ENCODE results near the gene RAB31.

RAB31 gene

DNA sequence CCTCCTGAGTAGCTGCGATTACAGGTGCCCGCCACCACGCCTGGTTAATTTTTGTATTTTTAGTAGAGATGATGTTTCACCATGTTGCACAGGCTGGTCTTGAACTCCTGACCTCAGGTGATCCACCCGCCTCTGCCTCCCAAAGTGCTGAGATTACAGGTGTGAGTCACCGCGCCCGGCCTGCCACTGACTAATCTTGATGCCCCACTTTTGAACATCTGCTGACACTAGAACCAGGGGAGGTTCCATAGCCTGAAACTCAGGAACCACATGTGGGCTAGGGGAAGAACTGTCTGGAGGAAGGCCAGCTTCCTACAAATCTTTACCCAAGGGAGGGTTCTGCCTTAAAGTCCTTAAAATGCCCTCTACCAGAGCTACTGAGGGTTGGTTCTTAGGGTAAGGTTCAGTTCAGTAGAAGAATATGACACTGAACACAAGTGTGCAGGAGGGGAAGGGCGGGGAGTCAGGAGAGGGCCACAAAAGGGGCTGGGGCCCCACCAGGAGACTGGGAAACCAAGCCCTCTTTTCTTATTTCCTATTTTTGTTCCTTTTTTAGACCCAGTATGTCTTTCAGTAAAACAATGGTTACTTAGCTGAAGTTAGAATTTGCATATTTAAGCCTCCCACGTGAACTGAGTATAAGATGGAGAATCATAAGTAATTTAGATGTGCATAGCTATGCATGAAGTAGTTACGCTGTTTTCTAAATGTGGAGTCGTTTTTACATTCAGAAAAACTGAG lies 6.3 kb upstream of the RAB31 start:
- H3K4me2 ChIP-seq (ENCODE audit: low read length) = no peak overlapping the region
- H3K27me3 ChIP-seq (ENCODE audit: insufficient read depth, low read length) = no peaks in the 10 kb centered on the region
- H3F3A ChIP-seq (ENCODE audit: insufficient read depth, low read length) = no peaks in the 10 kb centered on the region
- H2AFZ ChIP-seq (ENCODE audit: low read length) = no peak overlapping the region
- no peaks in the 10 kb centered on the region for H4K20me1 ChIP-seq (ENCODE audit: insufficient read depth, low read length)
- no peak overlapping the region for H3K9ac ChIP-seq (ENCODE audit: low read length)
- TF ChIP-seq, protein P1, sequence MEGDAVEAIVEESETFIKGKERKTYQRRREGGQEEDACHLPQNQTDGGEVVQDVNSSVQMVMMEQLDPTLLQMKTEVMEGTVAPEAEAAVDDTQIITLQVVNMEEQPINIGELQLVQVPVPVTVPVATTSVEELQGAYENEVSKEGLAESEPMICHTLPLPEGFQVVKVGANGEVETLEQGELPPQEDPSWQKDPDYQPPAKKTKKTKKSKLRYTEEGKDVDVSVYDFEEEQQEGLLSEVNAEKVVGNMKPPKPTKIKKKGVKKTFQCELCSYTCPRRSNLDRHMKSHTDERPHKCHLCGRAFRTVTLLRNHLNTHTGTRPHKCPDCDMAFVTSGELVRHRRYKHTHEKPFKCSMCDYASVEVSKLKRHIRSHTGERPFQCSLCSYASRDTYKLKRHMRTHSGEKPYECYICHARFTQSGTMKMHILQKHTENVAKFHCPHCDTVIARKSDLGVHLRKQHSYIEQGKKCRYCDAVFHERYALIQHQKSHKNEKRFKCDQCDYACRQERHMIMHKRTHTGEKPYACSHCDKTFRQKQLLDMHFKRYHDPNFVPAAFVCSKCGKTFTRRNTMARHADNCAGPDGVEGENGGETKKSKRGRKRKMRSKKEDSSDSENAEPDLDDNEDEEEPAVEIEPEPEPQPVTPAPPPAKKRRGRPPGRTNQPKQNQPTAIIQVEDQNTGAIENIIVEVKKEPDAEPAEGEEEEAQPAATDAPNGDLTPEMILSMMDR (IDR thresholded peaks at IDR 0.05; ENCODE audit: low read length) = no peak
- no peak for TF ChIP-seq EZH2 (IDR thresholded peaks at IDR 0.05; ENCODE audit: borderline replicate concordance, low read length)
- H3K79me2 ChIP-seq (ENCODE audit: insufficient read depth, low read length) = no peaks in the 10 kb centered on the region
- no peaks in the 10 kb centered on the region for H3K9me3 ChIP-seq (ENCODE audit: low read length)
- H3K27ac ChIP-seq (ENCODE audit: low read depth, low read length, poor library complexity, severe bottlenecking) = no peak overlapping the region
- H3K4me3 ChIP-seq (ENCODE audit: low read depth, low read length, poor library complexity, severe bottlenecking) = no peak overlapping the region
- H3K9me2 ChIP-seq (ENCODE audit: low read depth, low read length) = no peaks in the 10 kb centered on the region
- H3K4me1 ChIP-seq (ENCODE audit: insufficient read depth, low read length, severe bottlenecking) = no peaks in the 10 kb centered on the region
- no peaks in the 10 kb centered on the region for H3K36me3 ChIP-seq (ENCODE audit: insufficient read depth, low read length)

DNA sequence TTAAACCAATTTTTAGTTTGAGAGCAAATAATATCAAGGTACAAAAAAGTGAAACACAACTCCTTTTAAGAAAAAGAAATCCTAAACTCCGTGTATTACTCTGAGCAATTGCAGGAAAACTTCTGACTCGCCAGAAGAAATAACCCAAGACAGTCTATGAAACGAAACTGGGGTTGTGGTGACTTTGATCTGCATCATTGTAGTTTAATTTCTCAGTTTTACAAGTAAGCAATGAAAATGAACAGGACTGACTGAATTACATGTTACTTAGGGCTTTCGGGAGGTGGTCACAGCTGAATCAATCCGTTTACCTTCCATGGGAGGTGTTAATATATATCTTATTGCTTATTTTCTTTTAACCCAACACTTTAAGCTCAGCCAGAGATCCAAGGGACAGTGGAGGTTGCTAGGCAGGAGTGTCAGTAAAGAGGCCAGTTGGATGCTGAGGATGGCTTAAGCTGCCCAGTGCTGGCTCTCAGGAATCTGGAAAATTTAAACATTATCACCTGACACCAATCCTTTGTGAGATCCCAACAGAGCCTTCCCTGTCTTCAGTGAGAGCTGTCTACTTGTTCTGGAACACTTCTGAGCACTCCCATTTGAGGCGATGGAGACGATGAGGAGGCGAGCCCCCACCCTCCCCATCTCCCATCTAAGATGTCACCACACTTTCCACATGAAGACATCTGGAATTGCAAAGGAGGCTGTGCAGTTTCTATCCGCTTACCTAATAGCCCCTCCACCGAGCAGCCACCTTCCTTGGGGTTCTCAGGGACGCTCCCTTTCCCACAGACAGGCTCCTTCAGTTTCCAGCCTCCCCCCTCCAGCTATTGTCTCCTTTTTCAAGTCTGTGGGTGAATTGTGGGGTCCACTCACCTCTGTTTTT lies 3.6 kb upstream of the RAB31 start:
- H3K9me3 ChIP-seq (ENCODE audit: low read length) = no peaks in the 10 kb centered on the region
- no peak overlapping the region for H3K9ac ChIP-seq (ENCODE audit: low read length)
- no peak overlapping the region for H3K27ac ChIP-seq (ENCODE audit: low read depth, low read length, poor library complexity, severe bottlenecking)
- no peak overlapping the region for H2AFZ ChIP-seq (ENCODE audit: low read length)
- H3K79me2 ChIP-seq (ENCODE audit: insufficient read depth, low read length) = no peaks in the 10 kb centered on the region
- peaks cover 4% of the 10 kb centered on the region; the same call in 1 of the 2 replicates for H3K27me3 ChIP-seq (ENCODE audit: insufficient read depth, low read length)
- no peaks in the 10 kb centered on the region for H3F3A ChIP-seq (ENCODE audit: insufficient read depth, low read length)
- H3K36me3 ChIP-seq (ENCODE audit: insufficient read depth, low read length) = no peaks in the 10 kb centered on the region
- no peaks in the 10 kb centered on the region for H4K20me1 ChIP-seq (ENCODE audit: insufficient read depth, low read length)
- no peak overlapping the region for H3K4me2 ChIP-seq (ENCODE audit: low read length)
- H3K9me2 ChIP-seq (ENCODE audit: low read depth, low read length) = no peaks in the 10 kb centered on the region
- H3K4me1 ChIP-seq (ENCODE audit: insufficient read depth, low read length, severe bottlenecking) = peaks cover 4% of the 10 kb centered on the region
- TF ChIP-seq, protein P1 (IDR thresholded peaks at IDR 0.05; ENCODE audit: low read length) = no peak
- TF ChIP-seq EZH2 (IDR thresholded peaks at IDR 0.05; ENCODE audit: borderline replicate concordance, low read length) = no peak
- no peak overlapping the region for H3K4me3 ChIP-seq (ENCODE audit: low read depth, low read length, poor library complexity, severe bottlenecking)

DNA sequence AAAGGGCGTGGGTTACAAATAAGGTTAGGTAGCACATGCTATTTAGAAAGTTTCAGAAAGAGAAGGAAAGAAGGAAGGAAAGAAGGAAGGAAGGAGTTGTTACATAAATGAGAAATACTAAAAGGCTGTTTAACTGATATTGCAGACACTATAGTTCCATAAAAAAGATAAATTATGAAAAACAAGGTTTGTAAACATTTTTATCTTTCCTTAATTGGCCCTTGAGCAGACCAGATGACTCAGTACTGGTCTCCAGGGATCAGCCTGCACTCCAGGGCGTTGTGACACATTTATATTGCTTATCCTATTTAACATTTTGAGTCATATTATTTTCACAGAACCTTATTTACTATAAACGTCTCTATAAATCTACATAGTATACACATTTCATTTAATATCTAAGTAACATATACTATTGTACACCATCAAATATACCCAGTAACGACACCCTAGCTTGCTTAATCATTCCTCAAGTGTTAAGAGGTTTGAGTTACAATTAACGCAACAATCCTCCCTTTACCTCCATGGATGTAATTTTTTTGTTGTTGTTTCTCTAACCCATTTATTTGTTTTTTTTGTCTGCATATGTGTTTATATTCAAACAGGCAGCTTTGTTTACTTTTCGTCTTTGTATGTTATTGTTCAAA lies 2.8 kb upstream of the RAB31 start:
- H3K4me2 ChIP-seq (ENCODE audit: low read length) = no peak overlapping the region
- H3K9me3 ChIP-seq (ENCODE audit: low read length) = no peaks in the 10 kb centered on the region
- H3K4me1 ChIP-seq (ENCODE audit: insufficient read depth, low read length, severe bottlenecking) = peaks cover 4% of the 10 kb centered on the region
- no peak overlapping the region for H3K27ac ChIP-seq (ENCODE audit: low read depth, low read length, poor library complexity, severe bottlenecking)
- no peak overlapping the region for H3K4me3 ChIP-seq (ENCODE audit: low read depth, low read length, poor library complexity, severe bottlenecking)
- no peaks in the 10 kb centered on the region for H3K9me2 ChIP-seq (ENCODE audit: low read depth, low read length)
- no peaks in the 10 kb centered on the region for H3K36me3 ChIP-seq (ENCODE audit: insufficient read depth, low read length)
- no peaks in the 10 kb centered on the region for H3K79me2 ChIP-seq (ENCODE audit: insufficient read depth, low read length)
- H3F3A ChIP-seq (ENCODE audit: insufficient read depth, low read length) = no peaks in the 10 kb centered on the region
- no peak for TF ChIP-seq EZH2 (IDR thresholded peaks at IDR 0.05; ENCODE audit: borderline replicate concordance, low read length)
- H4K20me1 ChIP-seq (ENCODE audit: insufficient read depth, low read length) = no peaks in the 10 kb centered on the region
- H3K9ac ChIP-seq (ENCODE audit: low read length) = no peak overlapping the region
- no peak overlapping the region for H2AFZ ChIP-seq (ENCODE audit: low read length)
- peaks cover 4% of the 10 kb centered on the region; the same call in 1 of the 2 replicates for H3K27me3 ChIP-seq (ENCODE audit: insufficient read depth, low read length)
